H9 (cell line): ENCODE measurements around the gene SOS1. TPM values are rescaled to one million over a fixed set of nuclear protein-coding genes. Genes with fewer than 3 reads are reported as not detected.
A peak's percentile ranks its signal among the peaks of the same experiment; 100 is the strongest.

ENCODE experiments used
- DNase-seq: peaks from one replicate; pipeline ENCODE4 v3.0.0-alpha.2; 2017
- H2AFZ ChIP-seq: one replicate; pipeline ENCODE4 v1.6.1; 2013; ENCODE audit warnings: mild to moderate bottlenecking, low read length, control low read depth, moderate library complexity
- H2AK5ac ChIP-seq: 2 replicates; pipeline ENCODE4 v1.6.1; 2013; ENCODE audit warnings: low read length, control low read depth, mixed read lengths; ENCODE audit not compliant: insufficient read length
- H2BK120ac ChIP-seq: one replicate; pipeline ENCODE4 v1.6.1; 2013; ENCODE audit warnings: low read depth, mild to moderate bottlenecking, low read length, control low read depth, inconsistent platforms; ENCODE audit not compliant: poor library complexity, severe bottlenecking
- H2BK12ac ChIP-seq: 2 replicates; pipeline ENCODE4 v1.6.1; 2013; ENCODE audit warnings: low read length, control low read depth, mixed read lengths, low read depth; ENCODE audit not compliant: insufficient read length
- H2BK15ac ChIP-seq: 2 replicates; pipeline ENCODE4 v1.6.1; 2013; ENCODE audit warnings: low read depth, low read length, control low read depth
- H2BK20ac ChIP-seq: one replicate; pipeline ENCODE4 v1.6.1; 2013; ENCODE audit warnings: low read depth, mild to moderate bottlenecking, low read length, control low read depth, inconsistent platforms; ENCODE audit not compliant: poor library complexity, severe bottlenecking
- H2BK5ac ChIP-seq: 2 replicates; pipeline ENCODE4 v1.6.1; 2013; ENCODE audit warnings: low read length, control low read depth, mixed read lengths; ENCODE audit not compliant: insufficient read length
- H3K14ac ChIP-seq: 2 replicates; pipeline ENCODE4 v1.6.1; 2013; ENCODE audit warnings: low read length, control low read depth; ENCODE audit not compliant: insufficient read depth
- H3K18ac ChIP-seq: 2 replicates; pipeline ENCODE4 v1.6.1; 2013; ENCODE audit warnings: low read depth, mild to moderate bottlenecking, mixed read lengths, low read length, control low read depth; ENCODE audit not compliant: insufficient read length
- H3K23ac ChIP-seq: 2 replicates; pipeline ENCODE4 v1.6.1; 2013; ENCODE audit warnings: low read length, control low read depth, mixed read lengths, low read depth; ENCODE audit not compliant: insufficient read length
- H3K23me2 ChIP-seq: 2 replicates; pipeline ENCODE4 v1.6.1; 2013; ENCODE audit warnings: low read depth, mild to moderate bottlenecking, mixed read lengths, low read length, control low read depth; ENCODE audit not compliant: insufficient read length, poor library complexity, severe bottlenecking
- H3K27ac ChIP-seq: 2 replicates; pipeline ENCODE4 v1.5.1; 2013; ENCODE audit warnings: low read length, control low read depth, mixed read lengths, low read depth; ENCODE audit not compliant: insufficient read length
- H3K27me3 ChIP-seq: 2 replicates; pipeline ENCODE4 v1.6.1; 2013; ENCODE audit warnings: low read length, control low read depth, inconsistent platforms; ENCODE audit not compliant: insufficient read depth
- H3K4ac ChIP-seq: 2 replicates; pipeline ENCODE4 v1.6.1; 2013; ENCODE audit warnings: low read depth, mild to moderate bottlenecking, control low read depth, inconsistent platforms, low read length, moderate library complexity
- H3K4me1 ChIP-seq: 2 replicates; pipeline ENCODE4 v1.6.1; 2013; ENCODE audit warnings: low read length, control low read depth, inconsistent platforms; ENCODE audit not compliant: insufficient read depth
- H3K4me2 ChIP-seq: 2 replicates; pipeline ENCODE4 v1.6.1; 2013; ENCODE audit warnings: low read length, control low read depth, mixed read lengths; ENCODE audit not compliant: insufficient read length, insufficient read depth
- H3K56ac ChIP-seq: 2 replicates; pipeline ENCODE4 v1.6.1; 2013; ENCODE audit warnings: low read depth, mild to moderate bottlenecking, mixed read lengths, low read length, control low read depth; ENCODE audit not compliant: insufficient read length
- H3K79me1 ChIP-seq: 2 replicates; pipeline ENCODE4 v1.6.1; 2013; ENCODE audit warnings: low read depth, mild to moderate bottlenecking, moderate library complexity, low read length, control low read depth, inconsistent platforms; ENCODE audit not compliant: insufficient read depth, poor library complexity, severe bottlenecking
- H3K79me2 ChIP-seq: 2 replicates; pipeline ENCODE4 v1.6.1; 2013; ENCODE audit warnings: low read length, control low read depth, inconsistent platforms; ENCODE audit not compliant: insufficient read depth
- H3K9ac ChIP-seq: 2 replicates; pipeline ENCODE4 v1.6.1; 2013; ENCODE audit warnings: low read length, control low read depth, mixed read lengths; ENCODE audit not compliant: insufficient read length; ENCODE audit errors: extremely low read depth
- H3K9me3 ChIP-seq: one replicate; pipeline ENCODE4 v1.6.1; 2013; ENCODE audit warnings: low read depth, low read length, inconsistent platforms; ENCODE audit not compliant: control insufficient read depth
- H3T11ph ChIP-seq: one replicate; pipeline ENCODE4 v1.6.1; 2013; ENCODE audit warnings: mild to moderate bottlenecking, low read length, control low read depth, inconsistent platforms
- H4K20me1 ChIP-seq: one replicate; pipeline ENCODE4 v1.6.1; 2013; ENCODE audit not compliant: control insufficient read depth, insufficient read length, insufficient read depth
- H4K5ac ChIP-seq: 2 replicates; pipeline ENCODE4 v1.6.1; 2013; ENCODE audit warnings: low read depth, mild to moderate bottlenecking, mixed read lengths, low read length, control low read depth; ENCODE audit not compliant: insufficient read length
- H4K8ac ChIP-seq: replicated peaks from 2 replicates; pipeline ENCODE4 v1.6.1; 2013; ENCODE audit warnings: low read length, control low read depth, mixed read lengths, low read depth; ENCODE audit not compliant: insufficient read length
- H4K91ac ChIP-seq: 2 replicates; pipeline ENCODE4 v1.6.1; 2013; ENCODE audit warnings: low read depth, mild to moderate bottlenecking, moderate library complexity, mixed read lengths, low read length, control low read depth; ENCODE audit not compliant: insufficient read length
- H3K27ac Mint-ChIP-seq, 3 experiments: 2 replicates in 2 of 3; 3 replicates in 1 of 3; pipeline ENCODE4 v1.8.0; 2020 to 2021; ENCODE audit warnings: mixed read lengths in 3 of 3, mild to moderate bottlenecking in 1 of 3, moderate library complexity in 1 of 3
- H3K27me3 Mint-ChIP-seq: 2 replicates; pipeline ENCODE4 v1.8.0; 2021; ENCODE audit warnings: low read depth, mild to moderate bottlenecking, moderate library complexity, mixed read lengths
- H3K36me3 Mint-ChIP-seq, 3 experiments: 2 replicates in 2 of 3; 3 replicates in 1 of 3; pipeline ENCODE4 v1.8.0; 2020 to 2021; ENCODE audit warnings: low read depth in 3 of 3, mixed read lengths in 3 of 3; ENCODE audit not compliant: insufficient read depth in 1 of 3
- H3K4me1 Mint-ChIP-seq, 2 experiments: 2 replicates each; pipeline ENCODE4 v1.8.0; 2020; ENCODE audit warnings: mixed read lengths in 2 of 2
- H3K4me3 Mint-ChIP-seq, 2 experiments: 2 replicates in 1 of 2; 3 replicates in 1 of 2; pipeline ENCODE4 v1.8.0; 2020 to 2021; ENCODE audit warnings: mild to moderate bottlenecking in 2 of 2, mixed read lengths in 2 of 2, moderate library complexity in 1 of 2
- H3K9me3 Mint-ChIP-seq, 2 experiments: 2 replicates in 1 of 2; 3 replicates in 1 of 2; pipeline ENCODE4 v1.8.0; 2020; ENCODE audit warnings: mild to moderate bottlenecking in 2 of 2, mixed read lengths in 2 of 2, moderate library complexity in 1 of 2
- CTCF ChIP-seq: fragments of 200-600 bp; sonication (generic); conservative IDR thresholded peaks from 3 replicates; pipeline ENCODE4 v1.8.0; 2021; ENCODE audit warnings: antibody characterized with exemption, mild to moderate bottlenecking
- WGBS: extraction: QIAGEN DNeasy Blood & Tissue Kit; methylation state at CpG from one replicate; pipeline ENCODE4 v1.1.7; 2013; ENCODE audit warnings: missing lambda C conversion rate, low lambda C conversion rate, mixed read lengths; ENCODE audit not compliant: insufficient read length; ENCODE audit errors: extremely low coverage; 5-methylcytosine and 5-hydroxymethylcytosine counted together
- total RNA-seq: library from RNA; stranded (reverse); gene quantifications from 2 replicates; pipeline ENCODE4 v1.2.1, GENCODE V29; 2021

Gene SOS1
- total RNA-seq, 1 experiment from 2014 or later: 35.8 TPM

- H3K27me3 ChIP-seq: no peaks in the 10 kb centered on the region; the same call in 1 of the 2 replicates
- H3K4me2 ChIP-seq: no peak overlapping the region
- Mint-ChIP-seq H3K9me3 (no peaks in the 10 kb centered on the region; a peak in 1 of 5 replicates), H3K27me3 (peaks cover 10% of the 10 kb centered on the region), H3K27ac (no peak overlapping the region), H3K4me3 (peak overlapping the region in 1 of 2 experiments; percentile 46; a peak in 2 of 5 replicates), H3K36me3 (peaks cover 0 to 6% (median 0%) of the 10 kb centered on the region in 3 experiments; a peak in 2 of 7 replicates), H3K4me1 (no peaks in the 10 kb centered on the region)
- no peaks in the 10 kb centered on the region for H4K20me1 ChIP-seq
- H2BK120ac ChIP-seq: no peak overlapping the region
- H3K79me2 ChIP-seq: no peaks in the 10 kb centered on the region
- no peaks in the 10 kb centered on the region for H3K9me3 ChIP-seq
- H2BK20ac ChIP-seq: no peak overlapping the region
- no peak overlapping the region for H3K4ac ChIP-seq
- no peaks in the 10 kb centered on the region for H3K79me1 ChIP-seq
- H2AFZ ChIP-seq: no peak overlapping the region
- H3K9ac ChIP-seq: no peak overlapping the region
- DNase-seq: peak; percentile 85
- no peak overlapping the region for H4K8ac ChIP-seq
- H3T11ph ChIP-seq: no peak overlapping the region
- peak overlapping the region; percentile 45 for H3K18ac ChIP-seq
- no peak overlapping the region for H3K27ac ChIP-seq
- H3K4me1 ChIP-seq: no peaks in the 10 kb centered on the region
- H2BK15ac ChIP-seq: no peak overlapping the region
- no peak overlapping the region for H3K56ac ChIP-seq
- no peak overlapping the region for H4K91ac ChIP-seq
- H2AK5ac ChIP-seq: no peak overlapping the region
- H3K23me2 ChIP-seq: peaks cover 4% of the 10 kb centered on the region
- H2BK5ac ChIP-seq: no peak overlapping the region
- 0 out of 2 replicates have a peak overlapping the region, but pooled peaks have one; percentile 70 for H3K14ac ChIP-seq
- TF ChIP-seq CTCF: no peak
- no peak overlapping the region for H3K23ac ChIP-seq
- WGBS: no CpG with 5 or more reads among the region's 97 CpGs
- no peak overlapping the region for H4K5ac ChIP-seq
- H2BK12ac ChIP-seq: no peak overlapping the region
Observed at GRCh38 chr2:38959938-38960608, 160.8 kb downstream of the SOS1 start.
